Hematopoietic multipotent progenitor cell treated with erythropoietin and hydrocortisone succinate and interleukin-3 and kit ligand, for 15 days (in vitro differentiated cells): ENCODE results near the gene ADAMTS14.

ENCODE experiments used
- DNase-seq: peaks from one replicate; pipeline ENCODE4 v3.0.0-alpha.2; 2015; ENCODE audit warnings: low spot score

ADAMTS14 gene

GRCh38 chr10:70784471-70784870 is 112.2 kb downstream of the ADAMTS14 start:
- no peak for DNase-seq

GRCh38 chr10:70785190-70785589 is 112.9 kb downstream of the ADAMTS14 start, which contains the start of gene TBATA:
Gene TBATA (minus strand): TSS chr10:70785377. CDS start chr10:70783379, 1,998 bp downstream.
- no peak for DNase-seq

GRCh38 chr10:70786799-70787415 is 114.6 kb downstream of the ADAMTS14 start:
- no peak for DNase-seq

GRCh38 chr10:70791386-70792039 is 119.2 kb downstream of the ADAMTS14 start:
- no peak for DNase-seq

GRCh38 chr10:70795613-70796012 is 123.3 kb downstream of the ADAMTS14 start:
- no peak for DNase-seq

GRCh38 chr10:70797840-70798239 is 125.5 kb downstream of the ADAMTS14 start:
- no peak for DNase-seq

GRCh38 chr10:70799124-70799523 is 126.8 kb downstream of the ADAMTS14 start:
- DNase-seq: no peak

- DNase-seq: no peak
Observed at GRCh38 chr10:70801854-70802253, 129.5 kb downstream of the ADAMTS14 start.

- no peak for DNase-seq
Observed at GRCh38 chr10:70803775-70804420, 131.6 kb downstream of the ADAMTS14 start.

- DNase-seq: no peak
Observed at GRCh38 chr10:70804421-70804808, 132.1 kb downstream of the ADAMTS14 start.

GRCh38 chr10:70805619-70806215 is 133.4 kb downstream of the ADAMTS14 start:
- no peak for DNase-seq

- no peak for DNase-seq
Observed at GRCh38 chr10:70806841-70807240, 134.5 kb downstream of the ADAMTS14 start.

GRCh38 chr10:70807556-70807955 is 135.2 kb downstream of the ADAMTS14 start:
- DNase-seq: no peak

- DNase-seq: no peak
Observed at GRCh38 chr10:70809011-70809611, 136.8 kb downstream of the ADAMTS14 start.

GRCh38 chr10:70809726-70810125 is 137.4 kb downstream of the ADAMTS14 start:
- DNase-seq: no peak

GRCh38 chr10:70810967-70811366 is 138.7 kb downstream of the ADAMTS14 start:
- DNase-seq: no peak

- no peak for DNase-seq
Observed at GRCh38 chr10:70811881-70812280, 139.6 kb downstream of the ADAMTS14 start.
